GF-D8 (cell line): ENCODE measurements around the gene SKP1.

Source experiments
- DNase-seq: peaks from one replicate; lab custom pipeline; 2025; lab: John Stamatoyannopoulos, UW

The SKP1 gene

DNA sequence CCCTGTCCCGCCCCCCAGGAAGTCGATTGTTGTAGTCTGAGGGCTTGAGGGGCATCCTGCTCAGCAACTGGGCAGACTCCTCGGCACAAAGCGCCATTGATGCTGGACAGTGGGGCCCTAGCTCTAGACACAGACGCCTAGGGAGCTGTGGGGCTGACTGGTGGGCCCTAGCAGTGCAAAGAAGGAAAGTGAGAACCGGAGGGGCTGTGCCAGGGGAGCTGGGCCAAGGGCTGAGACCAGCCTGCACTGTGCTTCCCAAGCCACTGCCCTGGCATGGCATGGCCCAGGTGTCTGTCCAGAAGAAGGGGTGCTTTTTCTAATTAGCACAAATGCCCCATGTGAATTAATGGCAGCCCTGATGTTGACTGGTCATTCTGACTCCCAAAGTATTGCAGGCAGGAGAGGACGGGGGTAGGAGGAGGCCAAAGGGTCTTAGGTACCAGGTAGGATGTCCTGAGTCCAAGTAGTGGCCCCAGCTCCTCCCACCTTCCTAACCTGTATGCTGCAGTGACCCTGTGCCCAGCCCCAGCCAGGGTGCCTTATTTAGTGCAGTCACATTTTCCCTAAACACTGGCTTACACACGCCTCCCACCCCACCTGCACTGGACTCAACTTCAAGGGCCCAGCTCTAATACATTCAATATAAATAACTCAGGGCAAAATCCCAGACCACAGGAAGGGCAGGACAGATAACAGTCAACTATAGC is 46.4 kb downstream of the SKP1 start:
- DNase-seq: no peak

DNA sequence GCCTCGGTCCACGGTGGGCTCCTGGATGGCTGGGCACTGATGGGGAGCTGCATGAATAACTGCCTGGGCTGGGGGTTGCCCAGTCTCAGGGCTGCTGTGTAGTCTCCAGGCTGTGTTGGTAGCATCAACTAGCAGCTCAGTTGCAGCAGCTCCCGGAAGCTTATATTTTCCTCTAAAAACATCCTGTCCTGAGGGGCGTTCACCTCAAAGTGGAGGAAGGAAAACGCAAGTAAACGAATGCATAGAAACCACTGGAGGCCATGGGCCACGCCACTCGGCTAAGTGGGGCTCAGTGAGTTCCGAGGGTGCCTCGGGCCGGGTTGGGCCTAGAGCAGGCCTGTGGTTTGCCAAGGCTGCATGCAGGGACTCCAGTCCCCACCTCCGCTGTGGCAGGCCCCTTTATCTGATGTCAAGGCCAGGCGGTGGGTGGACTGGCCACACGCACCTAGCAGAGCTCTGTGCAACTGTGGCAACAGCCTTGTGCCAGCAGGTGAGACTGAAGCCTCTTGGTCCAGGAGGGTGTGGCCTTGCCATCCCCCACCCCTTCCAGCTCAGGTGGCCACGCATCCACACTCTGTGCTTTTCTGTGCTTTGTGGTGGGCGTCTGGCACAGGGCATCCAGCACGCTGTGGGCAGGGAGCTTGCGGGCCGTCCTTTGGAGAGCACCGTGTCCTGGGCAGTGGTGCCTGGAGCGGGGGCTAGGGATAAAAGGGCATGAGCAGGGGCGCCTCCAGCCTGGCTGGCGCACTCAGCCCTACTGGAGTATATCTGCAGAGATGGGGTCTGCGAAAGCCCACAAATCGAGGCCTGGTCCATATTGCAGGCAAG is 47.1 kb downstream of the SKP1 start:
- no peak for DNase-seq

DNA sequence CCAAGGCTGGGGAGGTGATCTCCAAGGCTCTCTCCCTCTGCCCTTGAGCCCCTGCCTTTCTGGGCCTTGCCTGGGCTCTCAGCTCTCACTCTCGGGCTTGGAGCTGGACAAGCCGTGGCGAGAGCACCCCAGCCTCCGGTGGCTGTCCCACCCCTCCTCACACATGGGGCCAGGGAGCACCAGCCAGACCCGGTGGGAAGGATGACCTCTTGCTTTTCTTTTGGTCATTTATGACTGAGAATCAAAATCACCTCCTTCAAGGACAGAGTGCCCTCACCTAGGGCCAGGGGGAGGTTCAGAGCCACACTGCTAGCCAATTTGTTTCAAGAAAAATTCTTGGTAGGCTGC is 48.1 kb downstream of the SKP1 start:
- no peak for DNase-seq

GRCh38 chr5:134127988-134128647 is 48.6 kb downstream of the SKP1 start:
- DNase-seq: no peak

DNA sequence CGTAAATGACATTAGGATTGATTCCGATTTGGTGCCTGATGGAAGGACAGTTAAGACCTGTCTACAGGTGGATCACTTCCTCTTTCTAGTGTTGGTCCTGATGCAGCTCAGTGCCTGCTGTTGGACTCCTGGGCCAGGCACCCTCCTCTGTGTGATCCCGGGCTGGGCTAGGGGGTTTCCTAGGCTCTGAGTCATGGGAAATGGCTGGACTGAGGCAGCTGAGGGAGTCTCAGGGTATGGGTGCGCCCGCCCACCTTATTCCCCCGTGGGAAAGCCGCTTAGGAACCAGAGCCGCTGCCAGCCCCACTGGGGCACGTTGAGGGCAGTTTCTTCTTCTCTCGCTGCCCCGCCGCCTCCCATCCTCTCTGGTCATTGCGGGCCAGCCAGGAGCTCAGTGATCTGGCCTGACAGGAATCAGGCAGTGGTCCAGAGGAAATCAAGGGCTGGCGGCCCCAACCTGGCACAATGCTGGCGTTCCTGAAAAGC is 49.3 kb downstream of the SKP1 start:
- no peak for DNase-seq

DNA sequence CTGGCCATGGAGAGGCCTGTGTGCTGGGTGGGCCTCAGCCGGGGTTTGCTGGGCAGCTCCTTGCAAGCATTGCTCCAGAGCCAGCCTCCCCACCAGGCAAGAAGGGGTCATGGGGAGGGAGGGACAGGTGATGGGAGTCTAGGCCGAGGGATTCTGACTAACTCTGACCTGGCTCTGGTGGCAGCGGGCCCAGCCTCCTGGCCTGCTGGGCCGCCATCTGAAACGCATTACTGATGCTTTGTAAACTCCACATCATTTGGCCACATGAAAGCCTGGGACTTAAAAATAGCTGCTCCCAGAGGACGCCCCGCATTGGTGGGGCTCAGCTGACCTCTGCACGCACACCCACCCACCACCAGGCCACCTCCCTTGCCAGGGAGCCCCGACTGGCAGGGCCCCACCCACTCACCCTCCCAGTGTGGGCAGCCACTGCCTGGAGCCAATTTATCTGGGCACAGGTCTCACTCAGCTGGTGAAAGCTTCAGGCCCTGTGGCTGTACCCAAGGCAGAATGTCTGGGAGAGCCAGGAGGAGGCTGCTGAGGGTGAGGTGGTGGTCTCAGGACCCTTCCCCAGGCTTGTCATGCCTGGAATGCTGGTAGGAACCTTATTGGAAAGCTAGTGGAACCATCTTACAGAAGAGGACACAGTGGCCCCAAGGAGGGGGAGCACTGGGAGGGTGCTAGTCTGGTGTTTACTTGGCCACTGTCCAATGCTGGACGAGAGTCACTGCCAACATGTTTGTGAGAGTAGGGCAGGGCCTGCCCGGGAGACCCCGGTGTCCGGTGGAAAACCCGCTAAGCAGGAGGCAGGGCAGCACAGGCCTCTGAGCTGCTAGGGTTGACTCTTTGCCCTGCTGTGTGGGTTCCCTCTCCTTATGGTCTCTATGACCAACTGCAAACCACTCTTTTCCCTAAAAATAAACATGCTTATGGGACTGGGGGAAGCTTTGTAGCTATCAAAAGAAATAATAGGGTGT is 51.4 kb downstream of the SKP1 start:
- no peak for DNase-seq

GRCh38 chr5:134124289-134125038 is 52.3 kb downstream of the SKP1 start:
- no peak for DNase-seq

DNA sequence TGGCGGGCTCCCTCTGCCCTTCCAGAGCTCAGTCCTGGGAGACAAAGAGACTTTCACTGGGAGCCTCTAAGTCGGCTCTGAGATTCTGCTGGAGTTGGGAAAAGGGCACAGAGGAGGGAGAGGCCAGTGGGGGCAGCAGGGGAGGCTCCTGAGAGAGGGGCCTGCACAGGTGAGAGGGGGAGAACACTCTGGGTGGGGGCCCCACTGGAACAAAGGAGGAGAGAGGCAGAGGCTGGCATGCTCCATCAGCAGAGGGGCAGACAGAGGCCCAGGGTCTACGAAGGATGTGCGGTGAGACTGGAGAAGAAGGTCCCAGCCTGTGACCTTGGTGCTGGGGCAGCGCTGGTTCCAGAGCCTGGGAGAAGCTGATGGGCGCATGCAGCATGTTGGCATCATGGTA is 53.4 kb downstream of the SKP1 start:
- DNase-seq: no peak

- DNase-seq: no peak
Observed at GRCh38 chr5:134122530-134122929, 54.2 kb downstream of the SKP1 start.

DNA sequence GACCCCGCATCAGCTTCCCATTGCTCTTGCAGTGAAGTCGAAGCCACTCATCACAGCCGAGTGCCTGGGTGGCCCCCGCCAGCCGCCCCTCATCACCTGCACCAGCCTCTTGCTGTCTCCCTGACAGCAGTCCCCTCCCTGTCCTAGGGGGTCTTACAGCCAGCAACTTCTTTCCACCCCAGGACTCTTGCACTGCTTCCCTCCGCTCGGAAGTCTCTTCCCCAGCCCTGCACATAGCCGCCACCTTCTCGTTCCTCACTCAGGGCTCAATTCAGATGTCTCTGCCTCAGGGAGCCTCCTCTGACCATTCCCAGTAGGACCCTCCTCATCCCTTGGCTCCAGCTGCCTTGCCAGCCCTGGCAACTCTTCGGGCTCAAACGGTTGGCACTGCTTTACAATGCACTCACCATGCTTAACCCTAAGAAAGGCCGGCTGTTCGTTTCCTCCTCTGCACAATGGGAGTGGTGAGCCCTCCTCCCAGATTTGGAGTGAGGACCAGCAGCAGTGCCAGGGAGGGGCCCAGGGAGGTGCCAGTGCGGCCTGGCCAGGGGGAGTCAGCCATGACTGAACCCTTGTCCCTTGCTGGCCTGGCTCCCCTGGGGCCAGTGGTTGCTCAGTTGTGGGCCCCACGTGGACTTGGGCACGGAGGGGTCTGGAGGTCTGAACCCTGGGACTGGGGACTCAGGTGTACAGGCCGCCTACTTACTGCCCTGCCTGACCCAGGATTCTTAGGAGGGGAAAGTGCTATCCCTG is 56.2 kb downstream of the SKP1 start:
- no peak for DNase-seq

DNA sequence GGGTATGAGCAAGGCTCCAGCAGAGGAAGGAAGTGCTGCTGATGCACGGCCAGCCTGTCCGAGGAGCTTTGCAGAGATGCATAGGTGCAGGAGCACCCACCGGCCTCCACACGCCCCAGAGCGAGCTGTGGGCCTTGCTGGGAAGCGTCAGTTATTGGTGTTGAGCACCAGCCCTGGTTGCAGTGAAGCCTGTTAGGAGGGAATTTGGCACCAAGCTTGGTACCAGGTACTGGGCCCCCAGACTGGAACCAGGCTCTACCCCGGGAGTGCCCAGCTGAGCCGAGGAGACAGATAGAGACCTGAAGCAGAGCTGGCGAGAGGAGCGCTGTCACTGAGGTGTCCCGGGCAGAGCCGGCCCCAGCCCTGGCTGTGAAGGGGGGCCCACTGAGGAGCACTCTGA is 57.0 kb downstream of the SKP1 start:
- no peak for DNase-seq

- DNase-seq: no peak
Observed at GRCh38 chr5:134118212-134118835, 58.4 kb downstream of the SKP1 start.

DNA sequence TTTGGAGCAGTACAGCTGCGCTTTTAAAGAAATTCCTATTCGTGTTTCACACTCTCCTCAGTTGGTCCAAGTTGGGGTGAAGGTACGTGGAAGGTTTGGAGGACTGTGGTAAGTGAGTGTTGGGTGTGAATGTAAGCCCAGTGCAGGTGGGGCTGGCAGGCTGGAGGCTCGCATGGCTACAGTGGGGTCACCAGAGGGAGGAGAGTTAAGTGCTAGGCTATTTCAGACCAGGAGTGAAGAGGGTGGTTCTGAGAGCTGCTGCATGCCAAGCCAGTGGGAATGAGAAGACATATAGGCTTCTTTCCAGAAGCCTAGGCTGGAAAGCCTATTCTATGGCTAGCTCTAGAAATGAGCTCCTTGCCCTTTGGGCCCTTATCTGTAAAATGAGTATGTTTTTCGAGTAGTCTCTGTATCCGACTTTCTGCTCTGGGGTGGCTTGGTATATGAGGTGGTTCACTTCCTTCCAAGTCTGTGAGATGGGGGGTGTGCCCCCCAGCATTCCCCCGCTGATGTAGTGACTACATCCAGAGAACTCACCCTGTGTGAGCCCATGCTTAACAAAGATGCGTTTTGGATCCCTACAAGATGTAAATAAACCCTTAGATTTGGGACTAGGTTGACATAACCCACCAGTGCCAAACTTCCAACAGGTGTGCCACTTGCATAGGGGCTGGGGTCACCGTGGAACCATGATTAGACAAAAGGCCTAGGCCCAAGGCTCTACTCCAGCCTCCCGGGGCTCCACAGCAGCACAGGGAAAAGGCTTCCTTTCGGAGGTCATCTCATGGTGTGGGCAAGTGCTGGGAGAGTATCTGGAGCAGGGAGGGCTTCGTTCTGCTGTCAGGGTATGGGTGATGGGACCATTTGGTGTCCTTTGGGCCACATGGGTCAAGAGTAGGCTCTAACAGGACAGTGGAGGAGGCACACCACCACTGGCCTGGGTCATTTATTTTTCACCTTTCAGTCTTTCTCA is 59.7 kb downstream of the SKP1 start:
- no peak for DNase-seq

GRCh38 chr5:134116286-134116685 is 60.5 kb downstream of the SKP1 start:
- DNase-seq: no peak

DNA sequence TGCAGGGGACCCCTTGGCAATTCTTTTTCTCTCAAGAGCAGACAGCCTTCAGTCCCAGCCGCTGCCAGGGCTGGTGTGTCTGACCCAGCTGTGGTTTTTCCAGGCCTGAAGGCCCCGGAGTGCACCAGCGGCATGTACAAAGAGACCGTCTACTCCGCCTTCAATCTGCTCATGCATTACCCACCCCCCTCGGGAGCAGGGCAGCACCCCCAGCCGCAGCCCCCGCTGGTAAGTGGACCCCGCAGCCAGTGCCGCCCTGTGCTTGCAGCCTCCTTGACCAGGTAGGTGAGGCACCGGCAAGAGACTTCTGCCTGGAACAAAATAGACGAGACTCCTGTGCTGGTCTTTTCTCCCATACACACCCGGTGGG is 61.0 kb downstream of the SKP1 start:
- DNase-seq: no peak

DNA sequence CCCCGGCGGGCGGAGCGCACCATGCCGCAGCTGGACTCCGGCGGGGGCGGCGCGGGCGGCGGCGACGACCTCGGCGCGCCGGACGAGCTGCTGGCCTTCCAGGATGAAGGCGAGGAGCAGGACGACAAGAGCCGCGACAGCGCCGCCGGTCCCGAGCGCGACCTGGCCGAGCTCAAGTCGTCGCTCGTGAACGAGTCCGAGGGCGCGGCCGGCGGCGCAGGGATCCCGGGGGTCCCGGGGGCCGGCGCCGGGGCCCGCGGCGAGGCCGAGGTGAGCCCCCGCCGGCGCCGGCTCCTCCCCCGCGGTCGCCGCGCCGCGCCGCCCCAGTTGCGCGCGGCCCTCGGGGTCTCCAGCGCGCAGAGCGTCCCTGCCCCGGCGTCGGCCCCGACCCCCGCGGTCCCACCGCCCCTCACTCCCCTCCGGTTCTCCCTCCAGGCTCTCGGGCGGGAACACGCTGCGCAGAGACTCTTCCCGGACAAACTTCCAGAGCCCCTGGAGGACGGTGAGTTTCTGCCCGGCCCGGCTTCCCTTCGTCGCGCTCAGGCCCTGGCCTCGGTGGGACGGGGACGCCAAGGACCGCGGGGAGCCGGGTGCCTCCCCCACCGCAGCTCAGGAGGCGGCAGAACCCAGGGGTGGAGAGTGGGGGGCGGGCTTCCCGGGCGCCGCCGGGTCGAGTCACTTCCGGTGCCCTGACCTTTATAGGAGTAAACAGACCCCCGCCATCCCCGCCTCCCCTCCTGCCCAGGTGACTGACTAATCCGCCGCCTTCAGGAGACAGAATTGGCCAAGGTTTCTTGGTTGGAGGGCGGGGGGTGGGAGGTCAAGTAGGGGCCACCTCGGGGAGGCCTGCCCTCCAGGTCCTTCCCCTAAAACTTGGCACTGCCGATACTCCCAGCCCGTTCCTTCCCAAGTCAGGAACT is 61.6 kb downstream of the SKP1 start:
- no peak for DNase-seq
